ENCODE results near the gene CCNY. TPM values are rescaled to one million over a fixed set of nuclear protein-coding genes. Genes with fewer than 3 reads are reported as not detected.

Gene CCNY
- total and polyA plus RNA-seq, 5 donors = 27.7 to 72.1 (median 64.3) TPM

- no peaks in the 10 kb centered on the region for H3K9me3 ChIP-seq (ENCODE audit: control insufficient read depth, low read length)
- ATAC-seq (peak; percentile 58 to 84), DNase-seq (no peak)
- 47% methylated on average over 5 of the region's 5 CpGs for WGBS
- no peak overlapping the region for H3K4me3 ChIP-seq (ENCODE audit: low read length)
- peaks cover 28% of the 10 kb centered on the region for H3K4me1 ChIP-seq (ENCODE audit: control insufficient read depth, insufficient read depth, low read length)
- H3K27ac ChIP-seq (ENCODE audit: low read length) = peak overlapping the region; percentile 87
- intact Hi-C loops (cut with DNase I) = no loop called here
- H3K27me3 ChIP-seq (ENCODE audit: control insufficient read depth, insufficient read depth) = no peaks in the 10 kb centered on the region
Observed at GRCh38 chr10:35421553-35422178, 85.4 kb downstream of the CCNY start.

- Histone ChIP-seq H3K9me3 (ENCODE audit: control insufficient read depth, low read length) (no peaks in the 10 kb centered on the region), H3K4me1 (ENCODE audit: control insufficient read depth, insufficient read depth, low read length) (peaks cover 24% of the 10 kb centered on the region), H3K27ac (ENCODE audit: low read length) (peak overlapping the region; percentile 42), H3K4me3 (ENCODE audit: low read length) (no peak overlapping the region), H3K27me3 (ENCODE audit: control insufficient read depth, insufficient read depth) (no peaks in the 10 kb centered on the region)
- ATAC-seq (peak; percentile 63 to 76), DNase-seq (no peak)
- intact Hi-C loops (cut with DNase I) = no loop called here
- WGBS = 60% methylated on average over 5 of the region's 5 CpGs
Observed at GRCh38 chr10:35422228-35422627, 85.9 kb downstream of the CCNY start.

- H3K27me3 ChIP-seq (ENCODE audit: control insufficient read depth, insufficient read depth) = no peaks in the 10 kb centered on the region
- no peaks in the 10 kb centered on the region for H3K9me3 ChIP-seq (ENCODE audit: control insufficient read depth, low read length)
- no peak for DNase-seq
- peaks cover 24% of the 10 kb centered on the region for H3K4me1 ChIP-seq (ENCODE audit: control insufficient read depth, insufficient read depth, low read length)
- H3K4me3 ChIP-seq (ENCODE audit: low read length) = no peak overlapping the region
- WGBS = 97% methylated on average over 11 of the region's 11 CpGs
- no peak overlapping the region for H3K27ac ChIP-seq (ENCODE audit: low read length)
- ATAC-seq = no peak
- intact Hi-C loops (cut with DNase I) = no loop called here
Observed at GRCh38 chr10:35423505-35424306, 87.4 kb downstream of the CCNY start.

- 76% methylated on average over 8 of the region's 8 CpGs for WGBS
- ATAC-seq = no peak
- no peak for DNase-seq
- no peaks in the 10 kb centered on the region for H3K27me3 ChIP-seq (ENCODE audit: control insufficient read depth, insufficient read depth)
- intact Hi-C loops (cut with DNase I) = no loop called here
- H3K4me3 ChIP-seq (ENCODE audit: low read length) = no peak overlapping the region
- H3K27ac ChIP-seq (ENCODE audit: low read length) = no peak overlapping the region
- peaks cover 24% of the 10 kb centered on the region for H3K4me1 ChIP-seq (ENCODE audit: control insufficient read depth, insufficient read depth, low read length)
- H3K9me3 ChIP-seq (ENCODE audit: control insufficient read depth, low read length) = no peaks in the 10 kb centered on the region
Observed at GRCh38 chr10:35424680-35425285, 88.5 kb downstream of the CCNY start.

- Histone ChIP-seq H3K27me3 (ENCODE audit: control insufficient read depth, insufficient read depth) (no peaks in the 10 kb centered on the region), H3K4me1 (ENCODE audit: control insufficient read depth, insufficient read depth, low read length) (peaks cover 24% of the 10 kb centered on the region), H3K4me3 (ENCODE audit: low read length) (no peak overlapping the region), H3K27ac (ENCODE audit: low read length) (no peak overlapping the region), H3K9me3 (ENCODE audit: control insufficient read depth, low read length) (no peaks in the 10 kb centered on the region)
- ATAC-seq (no peak), DNase-seq (no peak)
- intact Hi-C loops (cut with DNase I) = no loop called here
- WGBS = 81% methylated on average over 1 of the region's 1 CpG
Observed at GRCh38 chr10:35425595-35425994, 89.3 kb downstream of the CCNY start.

- peaks cover 15% of the 10 kb centered on the region for H3K4me1 ChIP-seq (ENCODE audit: control insufficient read depth, insufficient read depth, low read length)
- H3K27me3 ChIP-seq (ENCODE audit: control insufficient read depth, insufficient read depth) = no peaks in the 10 kb centered on the region
Observed at GRCh38 chr10:35426657-35427056, 90.3 kb downstream of the CCNY start.

GRCh38 chr10:35427543-35427942 lies 91.2 kb downstream of the CCNY start:
- Histone ChIP-seq H3K4me3 (ENCODE audit: low read length) (no peak overlapping the region), H3K9me3 (ENCODE audit: control insufficient read depth, low read length) (no peaks in the 10 kb centered on the region), H3K27me3 (ENCODE audit: control insufficient read depth, insufficient read depth) (no peaks in the 10 kb centered on the region), H3K27ac (ENCODE audit: low read length) (no peak overlapping the region), H3K4me1 (ENCODE audit: control insufficient read depth, insufficient read depth, low read length) (peaks cover 11% of the 10 kb centered on the region)
- ATAC-seq (no peak), DNase-seq (no peak)
- 64% methylated on average over 1 of the region's 1 CpG for WGBS
- intact Hi-C loops (cut with DNase I) = no loop called here

More at GRCh38 chr10:35426657-35427056, 90.3 kb downstream of the CCNY start:
- intact Hi-C loops (cut with DNase I) = no loop called here
- Histone ChIP-seq H3K4me3 (ENCODE audit: low read length) (no peak overlapping the region), H3K9me3 (ENCODE audit: control insufficient read depth, low read length) (no peaks in the 10 kb centered on the region), H3K27ac (ENCODE audit: low read length) (no peak overlapping the region)
- ATAC-seq (no peak), DNase-seq (no peak)

GRCh38 chr10:35428521-35428920 lies 92.2 kb downstream of the CCNY start:
- no peaks in the 10 kb centered on the region for H3K27me3 ChIP-seq (ENCODE audit: control insufficient read depth, insufficient read depth)
- no peak overlapping the region for H3K4me3 ChIP-seq (ENCODE audit: low read length)
- no peak overlapping the region for H3K27ac ChIP-seq (ENCODE audit: low read length)
- 91% methylated on average over 1 of the region's 1 CpG for WGBS
- DNase-seq (no peak), ATAC-seq (no peak)
- H3K4me1 ChIP-seq (ENCODE audit: control insufficient read depth, insufficient read depth, low read length) = peaks cover 11% of the 10 kb centered on the region
- intact Hi-C loops (cut with DNase I) = no loop called here
- H3K9me3 ChIP-seq (ENCODE audit: control insufficient read depth, low read length) = no peaks in the 10 kb centered on the region

- no peak for DNase-seq
- ATAC-seq = no peak
- H3K27ac ChIP-seq (ENCODE audit: low read length) = no peak overlapping the region
- H3K27me3 ChIP-seq (ENCODE audit: control insufficient read depth, insufficient read depth) = no peaks in the 10 kb centered on the region
- H3K9me3 ChIP-seq (ENCODE audit: control insufficient read depth, low read length) = no peaks in the 10 kb centered on the region
- WGBS = 84% methylated on average over 3 of the region's 3 CpGs
- H3K4me3 ChIP-seq (ENCODE audit: low read length) = no peak overlapping the region
- H3K4me1 ChIP-seq (ENCODE audit: control insufficient read depth, insufficient read depth, low read length) = peaks cover 6% of the 10 kb centered on the region
- intact Hi-C loops (cut with DNase I) = no loop called here
Observed at GRCh38 chr10:35432781-35433338, 96.6 kb downstream of the CCNY start.

GRCh38 chr10:35433851-35434426 lies 97.6 kb downstream of the CCNY start:
- no peak for DNase-seq
- peaks cover 6% of the 10 kb centered on the region for H3K4me1 ChIP-seq (ENCODE audit: control insufficient read depth, insufficient read depth, low read length)
- no peaks in the 10 kb centered on the region for H3K9me3 ChIP-seq (ENCODE audit: control insufficient read depth, low read length)
- intact Hi-C loops (cut with DNase I) = no loop called here
- ATAC-seq = no peak
- WGBS = 84% methylated on average over 7 of the region's 7 CpGs
- H3K27ac ChIP-seq (ENCODE audit: low read length) = no peak overlapping the region
- H3K4me3 ChIP-seq (ENCODE audit: low read length) = no peak overlapping the region
- no peaks in the 10 kb centered on the region for H3K27me3 ChIP-seq (ENCODE audit: control insufficient read depth, insufficient read depth)

- Histone ChIP-seq H3K9me3 (ENCODE audit: control insufficient read depth, low read length) (no peaks in the 10 kb centered on the region), H3K27me3 (ENCODE audit: control insufficient read depth, insufficient read depth) (no peaks in the 10 kb centered on the region), H3K4me3 (ENCODE audit: low read length) (no peak overlapping the region), H3K4me1 (ENCODE audit: control insufficient read depth, insufficient read depth, low read length) (peaks cover 6% of the 10 kb centered on the region), H3K27ac (ENCODE audit: low read length) (no peak overlapping the region)
- DNase-seq = no peak
- no peak for ATAC-seq
- intact Hi-C loops (cut with DNase I) = no loop called here
- 100% methylated on average over 1 of the region's 1 CpG for WGBS
Observed at GRCh38 chr10:35434533-35434932, 98.2 kb downstream of the CCNY start.
